ENCODE data around the gene NTRK1. TPM values are rescaled to one million over a fixed set of nuclear protein-coding genes. Genes with fewer than 3 reads are reported as not detected.

NTRK1 gene
- polyA plus RNA-seq, 1 experiment: 0.02 TPM

- ChIA-PET POLR2A (interaction anchor here (0.5 kb wide), 1 partner anchor 67 kb away, joined by 12 read pairs; no protein-coding TSS in a partner anchor), CTCF (interaction anchor here (0.7 to 13.5 kb wide), 50 partner anchors 9 to 235 kb away, joined by 3 to 290 read pairs (median 7); partner anchors contain the start of genes CRABP2, HDGF, ISG20L2 and LRRC71)
- Histone ChIP-seq H3K4me3 (ENCODE audit: low read depth, low read length) (peak overlapping the region; percentile 30), H3K36me3 (ENCODE audit: control insufficient read depth, insufficient read depth, low read length) (no peaks in the 10 kb centered on the region), H3K27me3 (ENCODE audit: control insufficient read depth, insufficient read depth, low read length) (peaks cover 57% of the 10 kb centered on the region)
- DNase-seq (ENCODE audit: low read depth): no peak
- TF ChIP-seq CTCF (IDR thresholded peaks at IDR 0.05; ENCODE audit: insufficient read depth, low read depth, low read length): no peak
Measured at GRCh38 chr1:156859523-156860112, 1.0 kb upstream of the NTRK1 start.

- peaks cover 56% of the 10 kb centered on the region for H3K27me3 ChIP-seq (ENCODE audit: control insufficient read depth, insufficient read depth, low read length)
- peak overlapping the region; percentile 30 for H3K4me3 ChIP-seq (ENCODE audit: low read depth, low read length)
- TF ChIP-seq CTCF (IDR thresholded peaks at IDR 0.05; ENCODE audit: insufficient read depth, low read depth, low read length): peak; percentile 84
- CTCF ChIA-PET: interaction anchor here (0.7 to 13.5 kb wide), 56 partner anchors 7 to 236 kb away, joined by 3 to 290 read pairs (median 6); partner anchors contain the start of genes CRABP2, HDGF, ISG20L2 and LRRC71
- no peak for DNase-seq (ENCODE audit: low read depth)
- POLR2A ChIA-PET: interaction anchor here (0.5 kb wide), 1 partner anchor 67 kb away, joined by 12 read pairs; no protein-coding TSS in a partner anchor
- no peaks in the 10 kb centered on the region for H3K36me3 ChIP-seq (ENCODE audit: control insufficient read depth, insufficient read depth, low read length)
Measured at GRCh38 chr1:156860113-156860627, 495 bp upstream of the NTRK1 start.

- H3K36me3 ChIP-seq (ENCODE audit: control insufficient read depth, insufficient read depth, low read length): no peaks in the 10 kb centered on the region
- ChIA-PET CTCF (interaction anchor here (0.9 to 13.5 kb wide), 11 partner anchors 10 to 174 kb away, joined by 3 to 290 read pairs (median 31); partner anchors contain the start of genes ISG20L2, LRRC71 and METTL25B), POLR2A (interaction anchor here (0.6 kb wide), 1 partner anchor 434 kb away, joined by 3 read pairs; no protein-coding TSS in a partner anchor)
- DNase-seq (ENCODE audit: low read depth): no peak
- no peak overlapping the region for H3K4me3 ChIP-seq (ENCODE audit: low read depth, low read length)
- TF ChIP-seq CTCF (IDR thresholded peaks at IDR 0.05; ENCODE audit: insufficient read depth, low read depth, low read length): no peak
- peaks cover 47% of the 10 kb centered on the region for H3K27me3 ChIP-seq (ENCODE audit: control insufficient read depth, insufficient read depth, low read length)
Measured at GRCh38 chr1:156862584-156862983, 1.9 kb downstream of the NTRK1 start.

- no peaks in the 10 kb centered on the region for H3K36me3 ChIP-seq (ENCODE audit: control insufficient read depth, insufficient read depth, low read length)
- H3K27me3 ChIP-seq (ENCODE audit: control insufficient read depth, insufficient read depth, low read length): peaks cover 43% of the 10 kb centered on the region
- ChIA-PET POLR2A (interaction anchor here (0.6 kb wide), 1 partner anchor 433 kb away, joined by 3 read pairs; no protein-coding TSS in a partner anchor), CTCF (interaction anchor here (0.9 to 13.5 kb wide), 11 partner anchors 10 to 175 kb away, joined by 3 to 290 read pairs (median 31); partner anchors contain the start of genes ISG20L2, LRRC71 and METTL25B)
- DNase-seq (ENCODE audit: low read depth): no peak
- TF ChIP-seq CTCF (IDR thresholded peaks at IDR 0.05; ENCODE audit: insufficient read depth, low read depth, low read length): no peak
- H3K4me3 ChIP-seq (ENCODE audit: low read depth, low read length): no peak overlapping the region
Measured at GRCh38 chr1:156862997-156863599, 2.4 kb downstream of the NTRK1 start.

- no peak overlapping the region for H3K4me3 ChIP-seq (ENCODE audit: low read depth, low read length)
Measured at GRCh38 chr1:156863631-156864030, 3.0 kb downstream of the NTRK1 start.

More at GRCh38 chr1:156863631-156864030, 3.0 kb downstream of the NTRK1 start:
- no peak for TF ChIP-seq CTCF (IDR thresholded peaks at IDR 0.05; ENCODE audit: insufficient read depth, low read depth, low read length)
- H3K36me3 ChIP-seq (ENCODE audit: control insufficient read depth, insufficient read depth, low read length): no peaks in the 10 kb centered on the region
- DNase-seq (ENCODE audit: low read depth): no peak
- CTCF ChIA-PET: interaction anchor here (0.9 to 13.5 kb wide), 5 partner anchors 11 to 136 kb away, joined by 3 to 290 read pairs (median 107); partner anchors contain the start of genes ISG20L2 and METTL25B
- peaks cover 38% of the 10 kb centered on the region for H3K27me3 ChIP-seq (ENCODE audit: control insufficient read depth, insufficient read depth, low read length)
- POLR2A ChIA-PET: no interaction called here
